ENCODE results near the gene ZC3HAV1. TPM values are rescaled to one million over a fixed set of nuclear protein-coding genes. Genes with fewer than 3 reads are reported as not detected.

ZC3HAV1 gene
- total RNA-seq, 4 donors from 2014 or later, result 11.7 to 40.6 (median 34.5) TPM

- no peak for DNase-seq
- intact Hi-C loops (cut with DNase I; ENCODE audit: low total_unique reads) (no loop called here), in situ Hi-C loops (cut with MboI; ENCODE audit: low pct_ligation_motif_present in 1 of 4, low pct_unique_long_range_greater_than_20kb in 1 of 4, low sequenced_read_pairs in 3 of 4) (no loop called here)
- WGBS, 2 donors (ENCODE audit: low coverage in 1 of 2), result 76 to 80% methylated on average over 4 of the region's 4 CpGs
- Histone ChIP-seq H3K4me3 (no peak overlapping the region), H3K27me3 (no peaks in the 10 kb centered on the region), H3K4me1 (peaks cover 5 to 19% (median 12%) of the 10 kb centered on the region in 4 donors), H3K27ac (peak overlapping the region; percentile 19 to 55 (median 32)), H3K9me3 (no peaks in the 10 kb centered on the region), H3K36me3 (no peaks in the 10 kb centered on the region)
- TF ChIP-seq EP300 (IDR thresholded peaks at IDR 0.05; ENCODE audit: low read depth), result no peak
- TF ChIP-seq CTCF (IDR thresholded peaks at IDR 0.05), result no peak
- no peak for TF ChIP-seq POLR2AphosphoS5 (IDR thresholded peaks at IDR 0.05)
- TF ChIP-seq POLR2A (IDR thresholded peaks at IDR 0.05), result no peak
Measured at GRCh38 chr7:139119486-139119849, 9.9 kb upstream of the ZC3HAV1 start.

- H3K4me1 ChIP-seq, result peaks cover 5 to 19% (median 12%) of the 10 kb centered on the region in 4 donors
- 41 to 80% methylated on average over 1 to 7 of the region's 7 CpGs for WGBS, 2 donors (ENCODE audit: low coverage in 1 of 2)
- in situ Hi-C loops (cut with MboI; ENCODE audit: low pct_ligation_motif_present in 1 of 4, low pct_unique_long_range_greater_than_20kb in 1 of 4, low sequenced_read_pairs in 3 of 4) (no loop called here), intact Hi-C loops (cut with DNase I; ENCODE audit: low total_unique reads) (no loop called here)
- H3K27ac ChIP-seq, result peak overlapping the region; percentile 19 to 55 (median 32)
- DNase-seq, result peak; percentile 70
- H3K36me3 ChIP-seq, result no peaks in the 10 kb centered on the region
- TF ChIP-seq POLR2AphosphoS5 (IDR thresholded peaks at IDR 0.05) (peak in 1 of 3 donors; percentile 23), EP300 (IDR thresholded peaks at IDR 0.05; ENCODE audit: low read depth) (no peak), POLR2A (IDR thresholded peaks at IDR 0.05) (no peak), CTCF (IDR thresholded peaks at IDR 0.05) (no peak)
- H3K9me3 ChIP-seq, result no peaks in the 10 kb centered on the region
- no peaks in the 10 kb centered on the region for H3K27me3 ChIP-seq
- H3K4me3 ChIP-seq, result no peak overlapping the region
Measured at GRCh38 chr7:139118805-139119485, 9.4 kb upstream of the ZC3HAV1 start.

- H3K4me1 ChIP-seq, result peaks cover 5 to 19% (median 12%) of the 10 kb centered on the region in 4 donors
- no peaks in the 10 kb centered on the region for H3K36me3 ChIP-seq
- intact Hi-C loops (cut with DNase I; ENCODE audit: low total_unique reads) (no loop called here), in situ Hi-C loops (cut with MboI; ENCODE audit: low pct_ligation_motif_present in 1 of 4, low pct_unique_long_range_greater_than_20kb in 1 of 4, low sequenced_read_pairs in 3 of 4) (no loop called here)
- H3K4me3 ChIP-seq, result no peak overlapping the region
- 47 to 65% methylated on average over 4 to 8 of the region's 8 CpGs for WGBS, 2 donors (ENCODE audit: low coverage in 1 of 2)
- no peak for DNase-seq
- no peaks in the 10 kb centered on the region for H3K27me3 ChIP-seq
- no peak for TF ChIP-seq EP300 (IDR thresholded peaks at IDR 0.05; ENCODE audit: low read depth)
- peak overlapping the region in 3 of 4 donors; percentile 6 to 55 (median 19) for H3K27ac ChIP-seq
- no peaks in the 10 kb centered on the region for H3K9me3 ChIP-seq
Measured at GRCh38 chr7:139118234-139118804, 8.8 kb upstream of the ZC3HAV1 start.

GRCh38 chr7:139117599-139118233 lies 8.2 kb upstream of the ZC3HAV1 start:
- Histone ChIP-seq H3K4me1 (peaks cover 5 to 19% (median 12%) of the 10 kb centered on the region in 4 donors), H3K36me3 (no peaks in the 10 kb centered on the region), H3K27ac (no peak overlapping the region), H3K9me3 (no peaks in the 10 kb centered on the region), H3K4me3 (no peak overlapping the region), H3K27me3 (no peaks in the 10 kb centered on the region)
- DNase-seq, result no peak
- 53 to 69% methylated on average over 4 to 5 of the region's 5 CpGs for WGBS, 2 donors (ENCODE audit: low coverage in 1 of 2)
- intact Hi-C loops (cut with DNase I; ENCODE audit: low total_unique reads) (no loop called here), in situ Hi-C loops (cut with MboI; ENCODE audit: low pct_ligation_motif_present in 1 of 4, low pct_unique_long_range_greater_than_20kb in 1 of 4, low sequenced_read_pairs in 3 of 4) (no loop called here)
- no peak for TF ChIP-seq CTCF (IDR thresholded peaks at IDR 0.05)
